H1 (cell line): Measurements from ENCODE around the gene ABHD16A. TPM values are rescaled to one million over a fixed set of nuclear protein-coding genes. Genes with fewer than 3 reads are reported as not detected.

Source experiments
- CTCF ChIA-PET: fragments of 300-600 bp; sonication (Branson Sonifier 250); formaldehyde crosslinking; loops from one replicate; lab custom pipeline; 2021; ENCODE audit not compliant: partially characterized antibody; lab: Charles Lee
- POLR2A ChIA-PET: fragments of 300-600 bp; sonication (Branson Sonifier 250); formaldehyde crosslinking; loops from one replicate; lab custom pipeline; 2021; ENCODE audit warnings: inconsistent platforms; ENCODE audit not compliant: partially characterized antibody; lab: Charles Lee
- DNase-seq, 2 experiments: peaks; one replicate each; pipeline versions ENCODE4 v3.0.0 to v3.0.0-alpha.2; 2010 to 2022; ENCODE audit warnings: low spot score in 2 of 2, low read depth in 1 of 2, mixed read lengths in 1 of 2
- FAIRE-seq: peaks from 2 replicates; lab custom pipeline; 2011; peaks lifted over from hg19 to GRCh38; lab: Jason Lieb, UNC
- H2AFZ ChIP-seq: 2 replicates; pipeline ENCODE4 v1.8.1; 2012; ENCODE audit warnings: low read length, inconsistent platforms
- H2AK5ac ChIP-seq: 2 replicates; pipeline ENCODE4 v1.6.1; 2013; ENCODE audit warnings: low read depth, low read length
- H2BK120ac ChIP-seq: replicated peaks from 2 replicates; pipeline ENCODE3; 2013; ENCODE audit warnings: low read depth, low read length, inconsistent platforms
- H2BK12ac ChIP-seq: 2 replicates; pipeline ENCODE4 v1.6.1; 2013; ENCODE audit warnings: low read depth, low read length
- H2BK15ac ChIP-seq: 2 replicates; pipeline ENCODE4 v1.6.1; 2013; ENCODE audit warnings: low read length
- H2BK20ac ChIP-seq: 2 replicates; pipeline ENCODE4 v1.6.1; 2013; ENCODE audit warnings: low read length
- H2BK5ac ChIP-seq: 2 replicates; pipeline ENCODE4 v1.6.1; 2013; ENCODE audit warnings: low read depth, low read length
- H3K14ac ChIP-seq: 2 replicates; pipeline ENCODE4 v1.6.1; 2013; ENCODE audit warnings: inconsistent platforms; ENCODE audit not compliant: insufficient read length
- H3K18ac ChIP-seq: 2 replicates; pipeline ENCODE4 v1.6.1; 2013; ENCODE audit warnings: low read length; ENCODE audit errors: extremely low read depth
- H3K23ac ChIP-seq: 2 replicates; pipeline ENCODE4 v1.6.1; 2013; ENCODE audit warnings: inconsistent platforms; ENCODE audit not compliant: insufficient read length
- H3K23me2 ChIP-seq: 2 replicates; pipeline ENCODE4 v1.6.1; 2013; ENCODE audit warnings: low read depth, low read length
- H3K27ac ChIP-seq: 2 replicates; pipeline ENCODE4 v1.6.1; 2011; ENCODE audit warnings: low read depth, low read length, inconsistent platforms
- H3K27me3 ChIP-seq, 4 experiments: replicated peaks in 1 of 4; 1 replicate in 1 of 4; 2 replicates in 3 of 4; pipeline versions ENCODE4 v1.6.1 to v1.8.1; 2011 to 2013; ENCODE audit warnings: low read length in 3 of 4, mild to moderate bottlenecking in 3 of 4, inconsistent platforms in 2 of 4, mixed read lengths in 2 of 4, moderate library complexity in 1 of 4; ENCODE audit not compliant: control insufficient read depth in 3 of 4, insufficient read depth in 3 of 4; ENCODE audit errors: extremely low read depth in 1 of 4
- H3K36me3 ChIP-seq, 4 experiments: 2 replicates each; pipeline versions ENCODE4 v1.6.1 to v1.8.1; 2011 to 2013; ENCODE audit warnings: mild to moderate bottlenecking in 4 of 4, low read length in 3 of 4, moderate library complexity in 2 of 4, control low read depth in 1 of 4, inconsistent platforms in 1 of 4; ENCODE audit not compliant: insufficient read depth in 4 of 4, control insufficient read depth in 2 of 4
- H3K4ac ChIP-seq: replicated peaks from 2 replicates; pipeline ENCODE3; 2013; ENCODE audit warnings: low read length, low read depth, mixed read lengths, inconsistent platforms; ENCODE audit not compliant: insufficient read length
- H3K4me1 ChIP-seq, 4 experiments: replicated peaks in 1 of 4; 1 replicate in 1 of 4; 2 replicates in 3 of 4; pipeline versions ENCODE4 v1.6.1 to v1.8.1; 2011 to 2013; ENCODE audit warnings: low read length in 3 of 4, inconsistent platforms in 2 of 4, mixed read lengths in 1 of 4; ENCODE audit not compliant: insufficient read depth in 4 of 4, control insufficient read depth in 3 of 4
- H3K4me2 ChIP-seq, 2 experiments: 2 replicates each; pipeline versions ENCODE4 v1.6.1 to v1.8.1; 2011 to 2013; ENCODE audit warnings: low read depth in 2 of 2, low read length in 2 of 2, control low read depth in 1 of 2, inconsistent platforms in 1 of 2, mild to moderate bottlenecking in 1 of 2; ENCODE audit not compliant: insufficient read depth in 1 of 2
- H3K4me3 ChIP-seq, 4 experiments: fragments of 200-600, 300-600 bp in 1 of 4; sonication (generic), shearing (Covaris generic), sonication (Bioruptor Twin) in 1 of 4; 2 replicates each; pipeline versions ENCODE4 v1.5.1 to v1.8.1; 2011 to 2016; ENCODE audit warnings: low read length in 4 of 4, low read depth in 3 of 4, control low read depth in 2 of 4, inconsistent platforms in 2 of 4, mild to moderate bottlenecking in 2 of 4, mixed read lengths in 1 of 4, moderate library complexity in 1 of 4; ENCODE audit not compliant: insufficient read depth in 2 of 4; ENCODE audit errors: extremely low read depth in 1 of 4
- H3K56ac ChIP-seq: replicated peaks from 2 replicates; pipeline ENCODE3; 2013; ENCODE audit warnings: low read depth, mild to moderate bottlenecking, mixed read lengths, low read length, inconsistent platforms; ENCODE audit not compliant: insufficient read length
- H3K79me1 ChIP-seq: 2 replicates; pipeline ENCODE4 v1.6.1; 2013; ENCODE audit warnings: low read depth, low read length, control low read depth
- H3K79me2 ChIP-seq, 2 experiments: 2 replicates each; pipeline versions ENCODE4 v1.6.1 to v1.8.1; 2012 to 2013; ENCODE audit warnings: low read length in 2 of 2, mild to moderate bottlenecking in 2 of 2, inconsistent platforms in 1 of 2; ENCODE audit not compliant: insufficient read depth in 2 of 2, control insufficient read depth in 1 of 2
- H3K9ac ChIP-seq, 4 experiments: replicated peaks in 1 of 4; 1 replicate in 1 of 4; 2 replicates in 3 of 4; pipeline versions ENCODE4 v1.6.1 to v1.8.1; 2011 to 2013; ENCODE audit warnings: low read depth in 3 of 4, low read length in 3 of 4, control low read depth in 2 of 4, mild to moderate bottlenecking in 2 of 4, moderate library complexity in 2 of 4, inconsistent platforms in 1 of 4; ENCODE audit errors: extremely low read depth in 1 of 4
- H3K9me3 ChIP-seq, 2 experiments: 2 replicates each; pipeline versions ENCODE4 v1.6.1 to v1.8.1; 2012 to 2013; ENCODE audit warnings: mild to moderate bottlenecking in 2 of 2, moderate library complexity in 2 of 2, control low read depth in 1 of 2, inconsistent platforms in 1 of 2, low read depth in 1 of 2, low read length in 1 of 2, mixed read lengths in 1 of 2; ENCODE audit not compliant: insufficient read depth in 2 of 2
- H4K20me1 ChIP-seq, 2 experiments: replicated peaks in 1 of 2; 2 replicates each; pipeline versions ENCODE3 to v1.8.1; 2011 to 2013; ENCODE audit warnings: inconsistent platforms in 2 of 2, low read length in 2 of 2, mild to moderate bottlenecking in 1 of 2; ENCODE audit not compliant: insufficient read depth in 2 of 2, control insufficient read depth in 1 of 2
- H4K5ac ChIP-seq: 2 replicates; pipeline ENCODE4 v1.6.1; 2013; ENCODE audit warnings: low read length, low read depth, mixed read lengths, inconsistent platforms; ENCODE audit not compliant: insufficient read length
- H4K8ac ChIP-seq: 2 replicates; pipeline ENCODE4 v1.8.0; 2013; ENCODE audit warnings: mild to moderate bottlenecking, moderate library complexity, low read length, inconsistent platforms; ENCODE audit not compliant: insufficient read depth; ENCODE audit errors: extremely low read depth
- H4K91ac ChIP-seq: replicated peaks from 2 replicates; pipeline ENCODE3; 2013; ENCODE audit warnings: low read length, mixed read lengths, inconsistent platforms; ENCODE audit not compliant: insufficient read length
- BRCA1 ChIP-seq: IDR thresholded peaks from 2 replicates; pipeline ENCODE4 v1.6.1; 2012; ENCODE audit warnings: low read depth, low read length, improper control_type of control experiment
- EGR1 ChIP-seq: IDR thresholded peaks from 2 replicates; pipeline ENCODE4 v1.6.1; 2011; ENCODE audit warnings: low read depth, low read length, borderline replicate concordance
- EZH2 ChIP-seq: fragments of 200-600 bp; sonication (generic); IDR thresholded peaks from 2 replicates; pipeline ENCODE4 v1.7.1; 2012; ENCODE audit warnings: low read depth, mild to moderate bottlenecking, moderate library complexity, low read length, inconsistent platforms; ENCODE audit not compliant: severe bottlenecking
- POLR2A ChIP-seq, 2 experiments: IDR thresholded peaks; 1 replicate in 1 of 2; 2 replicates in 1 of 2; pipeline ENCODE4 v1.6.1; 2011; ENCODE audit warnings: low read depth in 2 of 2, low read length in 2 of 2, mild to moderate bottlenecking in 2 of 2; ENCODE audit errors: control extremely low read depth in 1 of 2
- SIX5 ChIP-seq: IDR thresholded peaks from 2 replicates; pipeline ENCODE4 v1.6.1; 2011; ENCODE audit warnings: mild to moderate bottlenecking, low read depth, low read length
- SP4 ChIP-seq: IDR thresholded peaks from 2 replicates; pipeline ENCODE4 v1.6.1; 2012; ENCODE audit warnings: low read length, inconsistent platforms
- YY1 ChIP-seq: IDR thresholded peaks from 2 replicates; pipeline ENCODE4 v1.6.1; 2011; ENCODE audit warnings: low read depth, mild to moderate bottlenecking, low read length
- WGBS, 2 experiments: shearing (Covaris generic) in 1 of 2; methylation state at CpG; one replicate each; pipeline versions ENCODE4 v1.1.6 to v1.1.7; 2013 to 2015; ENCODE audit warnings: low lambda C conversion rate in 2 of 2, mixed read lengths in 2 of 2, inconsistent platforms in 1 of 2, low coverage in 1 of 2, missing lambda C conversion rate in 1 of 2; ENCODE audit not compliant: insufficient replicate concordance in 2 of 2, insufficient coverage in 1 of 2, insufficient read length in 1 of 2; ENCODE audit errors: extremely low coverage in 1 of 2, missing lambda C conversion rate in 1 of 2; 5-methylcytosine and 5-hydroxymethylcytosine counted together
- polyA plus RNA-seq, 7 experiments: library from polyadenylated mRNA; depleted of rRNA in 3 of 7; stranded (reverse) in 5 of 7; unstranded in 2 of 7; fragments of >200 nt in 5 of 7; fragments of 200-250 nt in 2 of 7; gene quantifications; 1 replicate in 5 of 7; 2 replicates in 1 of 7; 4 replicates in 1 of 7; pipeline versions ENCODE4 v1.2.1 to v1.2.3, GENCODE V29; 2011 to 2013; ENCODE audit warnings: missing spikeins in 2 of 7, mixed read lengths in 2 of 7
- total RNA-seq: library from RNA; stranded (reverse); fragmentation: NEBNext Ultra II Directional; extraction: Animal tissue kit (Norgen Biotek cat#: 25700); gene quantifications from 2 replicates; pipeline ENCODE4 v1.2.1, GENCODE V29; 2021

Gene ABHD16A
- total and polyA plus RNA-seq, 2 of the 8 experiments (the other 6 are each of a cell fraction or from before 2014, with no cell fraction given): 32.9 to 40.2 TPM

GRCh38 chr6:31750411-31751022, 47.4 kb upstream of the ABHD16A start:
- no peaks in the 10 kb centered on the region for H3K27me3 ChIP-seq
- no peaks in the 10 kb centered on the region for H3K4me1 ChIP-seq
- no peak overlapping the region for H3K9ac ChIP-seq
- no peak overlapping the region for H2AFZ ChIP-seq
- no peak overlapping the region for H2AK5ac ChIP-seq
- H3K79me2 ChIP-seq: no peaks in the 10 kb centered on the region
- H2BK12ac ChIP-seq: no peak overlapping the region
- no peak for FAIRE-seq
- H2BK120ac ChIP-seq: no peak overlapping the region
- no peak overlapping the region for H3K4ac ChIP-seq
- H3K36me3 ChIP-seq: peaks cover 0 to 7% (median 0%) of the 10 kb centered on the region in 4 experiments; a peak in 2 of 8 replicates
- H3K4me3 ChIP-seq: no peak overlapping the region
- ChIA-PET CTCF (interaction anchor here (0.7 to 4.2 kb wide), 4 partner anchors 20 to 140 kb away, joined by 3 to 25 read pairs (median 8); partner anchors contain the start of gene DDAH2), POLR2A (interaction anchor here (0.7 to 4.8 kb wide), 9 partner anchors 8 to 77 kb away, joined by 3 to 33 read pairs (median 4); partner anchors contain the start of genes HSPA1B, MSH5, SAPCD1 and VARS1)
- H4K91ac ChIP-seq: no peak overlapping the region
- H2BK20ac ChIP-seq: no peak overlapping the region
- no peak overlapping the region for H4K5ac ChIP-seq
- H2BK5ac ChIP-seq: no peak overlapping the region
- H4K20me1 ChIP-seq: no peaks in the 10 kb centered on the region
- TF ChIP-seq SP4 (no peak), YY1 (no peak), EZH2 (no peak), POLR2A (IDR thresholded peaks at IDR 0.05; ENCODE audit: control extremely low read depth in 1 of 2, low read depth in 2 of 2, low read length in 2 of 2) (no peak), SIX5 (no peak), EGR1 (no peak), BRCA1 (no peak)
- TF ChIP-seq, all 59 proteins: peak for 0
- Histone ChIP-seq H3K23me2 (no peaks in the 10 kb centered on the region), H3K27ac (no peak overlapping the region), H3K4me2 (no peak overlapping the region), H2BK15ac (no peak overlapping the region), H3K18ac (no peak overlapping the region), H3K14ac (no peak overlapping the region), H3K9me3 (no peaks in the 10 kb centered on the region), H4K8ac (no peak overlapping the region), H3K56ac (no peak overlapping the region), H3K79me1 (no peaks in the 10 kb centered on the region), H3K23ac (no peak overlapping the region)
- 91% methylated on average over 7 of the region's 7 CpGs; no CpG with 5 or more reads in 1 of the 2 experiments for WGBS, 2 experiments
- DNase-seq: no peak
